Medulla oblongata (tissue), 1 donor: ENCODE measurements around the gene KRTAP4-2.
"Not testable (repeated sequence)": the region's sequence is repeated elsewhere in the genome, so short reads cannot be mapped to it uniquely, and the experiment has no call there.

ENCODE experiments used
- DNase-seq: peaks from one replicate; pipeline ENCODE4 v3.0.0-alpha.2; 2015; ENCODE audit errors: extremely low spot score

The KRTAP4-2 gene

GRCh38 chr17:41177727-41178271 is at the start of gene KRTAP4-2:
KRTAP4-2 (minus strand) TSS chr17:41178221; CDS start chr17:41178164, 57 bp downstream.
- DNase-seq, result no peak

GRCh38 chr17:41226598-41227095 is 48.6 kb upstream of the KRTAP4-2 start, which contains the start of gene KRTAP9-2:
KRTAP9-2 (plus strand) TSS chr17:41226648; CDS start chr17:41226655, 7 bp downstream.
- not testable (repeated sequence) for DNase-seq

GRCh38 chr17:41226051-41226450 is 48.0 kb upstream of the KRTAP4-2 start:
- DNase-seq, result no peak

GRCh38 chr17:41223821-41224220 is 45.8 kb upstream of the KRTAP4-2 start:
- DNase-seq, result no peak

DNA sequence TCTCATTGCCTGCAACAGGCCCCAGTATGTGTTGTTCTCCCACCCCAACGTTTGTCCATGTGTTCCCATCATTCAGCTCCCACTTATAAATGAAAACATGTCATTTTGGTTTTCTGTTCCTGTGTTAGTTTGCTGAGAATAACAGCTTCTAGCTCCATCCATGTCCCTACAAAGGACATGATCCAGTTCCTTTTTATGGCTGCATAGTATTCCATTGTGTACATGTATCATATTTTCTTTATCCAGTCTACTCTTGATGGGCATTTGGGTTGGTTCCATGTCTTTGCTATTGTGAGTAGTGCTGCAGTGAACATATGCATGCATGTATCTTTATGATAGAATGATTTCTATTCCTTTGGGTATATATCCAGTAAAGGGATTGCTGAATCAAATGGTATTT is 37.7 kb upstream of the KRTAP4-2 start:
- no peak for DNase-seq

DNA sequence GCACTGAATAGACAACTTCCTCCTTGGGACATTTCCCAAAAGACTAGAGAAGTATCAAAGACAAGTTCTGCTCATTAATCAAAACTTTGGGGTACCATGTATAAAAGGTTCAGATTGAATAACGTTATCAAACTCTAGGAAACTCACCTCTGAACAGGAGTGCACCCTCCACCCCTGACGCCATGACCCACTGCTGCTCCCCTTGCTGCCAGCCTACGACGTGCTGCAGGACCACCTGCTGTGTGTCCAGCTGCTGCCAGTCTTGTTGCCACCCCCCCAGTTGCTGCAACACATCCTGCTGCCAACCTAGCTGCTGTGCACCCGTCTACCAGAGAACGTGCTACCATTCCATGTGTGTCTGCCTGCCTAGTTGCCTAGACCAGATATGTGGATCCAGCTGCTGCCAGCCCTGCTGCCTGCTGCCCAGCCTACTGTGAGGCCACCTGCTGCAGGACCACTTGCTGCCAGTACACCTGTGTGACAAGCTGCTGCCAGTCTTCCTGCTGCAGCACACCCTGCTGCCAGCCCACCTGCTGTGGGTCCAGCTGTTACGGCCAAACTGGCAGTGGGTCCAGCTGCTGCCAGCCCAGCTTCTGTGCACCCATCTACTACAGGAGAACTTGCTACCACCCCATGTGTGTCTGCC is 34.6 kb upstream of the KRTAP4-2 start:
- DNase-seq, result no peak

DNA sequence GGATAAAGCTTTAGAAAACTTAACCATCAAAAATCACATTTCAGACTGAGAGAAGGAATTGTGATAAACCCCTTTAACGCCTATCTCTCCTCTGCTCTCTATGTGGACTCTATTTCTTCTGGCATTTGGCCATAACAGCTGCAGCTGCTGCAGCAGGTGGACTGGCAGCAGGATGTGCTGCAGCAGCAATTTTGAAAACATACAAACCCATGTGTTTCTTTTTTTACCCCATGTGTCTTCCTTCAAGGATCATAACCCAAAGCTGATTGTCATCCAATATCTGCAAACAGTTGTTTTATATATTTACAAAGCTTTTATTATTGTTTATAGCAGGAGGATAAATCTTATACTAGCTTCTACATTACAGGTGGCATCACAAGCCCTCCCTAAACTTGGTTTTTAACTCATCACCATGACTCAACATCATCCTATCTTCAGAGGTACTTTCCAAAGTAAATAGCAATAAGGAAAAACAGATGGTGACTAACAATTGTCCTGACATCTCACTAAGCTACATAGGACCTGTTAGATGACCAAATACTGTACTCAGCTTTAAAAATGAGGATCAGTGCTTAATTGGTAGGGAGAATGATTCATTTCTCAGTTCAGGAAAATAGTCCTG is 33.9 kb upstream of the KRTAP4-2 start:
- DNase-seq, result no peak

DNA sequence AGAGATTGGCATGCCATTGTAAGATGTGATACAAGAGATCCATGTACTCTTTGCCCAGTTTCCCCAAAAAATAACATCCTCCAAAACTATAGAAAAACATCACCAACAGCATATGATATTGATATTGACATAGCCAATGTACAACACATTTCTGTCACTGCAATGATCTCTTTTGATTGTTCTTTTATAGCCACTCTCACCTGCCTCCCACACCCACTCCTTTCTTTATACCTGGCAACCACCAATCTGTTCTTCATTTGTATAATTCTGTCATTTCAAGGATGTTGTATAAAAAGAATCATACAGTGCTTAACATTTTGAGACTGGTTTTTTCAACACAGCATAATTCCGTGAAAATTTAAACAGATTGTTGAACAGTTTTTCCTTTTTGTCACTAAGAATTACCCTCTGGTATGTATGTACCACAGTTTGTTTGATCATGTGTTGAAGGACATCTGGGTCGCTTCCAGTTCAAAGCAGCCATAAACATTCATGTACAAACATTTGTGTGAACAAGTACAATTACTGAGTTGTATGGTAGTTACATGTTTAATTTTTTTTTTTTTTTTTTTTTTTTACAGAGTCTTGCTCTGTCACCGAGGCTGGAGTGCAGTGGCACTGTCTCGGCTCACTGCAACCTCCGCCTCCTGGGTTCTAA is 21.5 kb upstream of the KRTAP4-2 start:
- no peak for DNase-seq

- no peak for DNase-seq
Measured at GRCh38 chr17:41196068-41196467, 18.0 kb upstream of the KRTAP4-2 start.

DNA sequence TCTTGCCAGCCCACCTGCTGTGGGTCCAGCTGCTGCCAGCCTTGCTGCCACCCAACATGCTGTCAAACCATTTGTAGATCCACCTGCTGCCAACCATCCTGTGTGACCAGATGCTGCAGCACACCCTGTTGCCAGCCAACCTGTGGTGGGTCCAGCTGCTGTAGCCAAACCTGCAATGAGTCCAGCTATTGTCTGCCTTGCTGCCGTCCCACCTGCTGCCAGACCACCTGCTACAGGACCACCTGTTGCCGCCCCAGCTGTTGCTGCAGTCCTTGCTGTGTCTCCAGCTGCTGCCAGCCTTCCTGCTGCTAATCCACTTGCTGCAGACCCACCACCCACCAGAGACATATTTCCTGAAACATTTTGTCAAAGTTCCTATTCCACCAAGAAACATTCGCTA is 12.3 kb upstream of the KRTAP4-2 start:
- no peak for DNase-seq

DNA sequence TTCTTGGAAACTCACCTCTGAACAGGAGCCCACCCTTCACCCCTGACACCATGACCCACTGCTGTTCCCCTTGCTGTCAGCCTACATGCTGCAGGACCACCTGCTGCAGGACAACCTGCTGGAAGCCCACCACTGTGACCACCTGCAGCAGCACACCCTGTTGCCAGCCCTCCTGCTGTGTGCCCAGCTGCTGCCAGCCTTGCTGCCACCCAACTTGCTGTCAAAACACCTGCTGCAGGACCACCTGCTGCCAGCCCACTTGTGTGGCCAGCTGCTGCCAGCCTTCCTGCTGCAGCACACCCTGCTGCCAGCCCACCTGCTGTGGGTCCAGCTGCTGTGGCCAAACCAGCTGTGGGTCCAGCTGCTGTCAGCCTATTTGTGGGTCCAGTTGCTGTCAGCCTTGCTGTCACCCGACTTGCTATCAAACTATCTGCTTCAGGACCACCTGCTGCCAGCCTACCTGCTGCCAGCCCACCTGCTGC is 11.9 kb upstream of the KRTAP4-2 start, which contains the start of gene KRTAP9-1:
Gene KRTAP9-1, plus strand, starts transcription at position 51 of the 482 bp plus-strand sequence. Its CDS starts 0 bp downstream, at position 51.
- not testable (repeated sequence) for DNase-seq

- no peak for DNase-seq
Measured at GRCh38 chr17:41186872-41187271, 8.9 kb upstream of the KRTAP4-2 start.

DNA sequence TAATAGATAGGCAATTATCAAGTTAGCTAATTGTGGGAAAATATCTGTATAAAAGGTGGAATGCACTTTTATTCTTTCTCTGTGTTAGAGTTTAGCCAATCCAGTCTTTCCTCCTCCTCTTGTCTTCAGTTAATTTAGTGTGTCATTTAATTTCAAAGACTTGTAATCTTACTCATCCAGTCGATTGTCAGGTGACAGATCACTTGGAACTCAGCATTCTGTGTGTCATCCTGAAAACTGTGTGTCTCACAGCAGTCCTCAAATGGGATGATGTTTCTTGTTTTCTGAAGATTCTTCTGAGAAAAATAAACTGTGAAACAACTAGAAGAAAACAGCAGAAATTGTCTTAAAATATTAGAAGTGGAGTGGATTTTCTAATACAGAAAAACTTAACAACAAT is 7.0 kb upstream of the KRTAP4-2 start:
- DNase-seq, result no peak

- no peak for DNase-seq
Measured at GRCh38 chr17:41184480-41184961, 6.5 kb upstream of the KRTAP4-2 start, which contains the start of gene KRTAP4-1. KRTAP4-1 (minus strand) TSS chr17:41184911; CDS start chr17:41184854, 57 bp downstream.

GRCh38 chr17:41178843-41179616 is 1.0 kb upstream of the KRTAP4-2 start:
- DNase-seq, result no peak

DNA sequence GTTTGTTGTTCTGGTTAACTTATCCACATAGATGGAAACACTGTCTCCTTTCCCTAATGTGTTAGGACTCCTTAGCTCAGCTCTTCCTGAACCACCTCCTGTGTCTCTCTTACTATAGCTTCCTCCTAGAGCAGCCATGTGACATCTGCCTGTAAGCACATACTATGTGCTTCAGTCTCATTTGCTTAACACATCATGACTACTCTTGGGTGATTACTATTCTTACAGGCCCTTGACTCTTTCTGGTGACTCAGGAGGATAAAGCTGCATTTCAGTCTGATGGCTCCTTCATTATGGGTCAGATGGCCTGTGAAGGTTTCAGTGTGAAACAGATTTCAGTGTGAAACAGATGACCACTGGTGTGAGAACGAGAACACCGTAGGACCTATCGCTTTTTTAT is 320 bp upstream of the KRTAP4-2 start:
- DNase-seq, result peak; percentile 21

DNA sequence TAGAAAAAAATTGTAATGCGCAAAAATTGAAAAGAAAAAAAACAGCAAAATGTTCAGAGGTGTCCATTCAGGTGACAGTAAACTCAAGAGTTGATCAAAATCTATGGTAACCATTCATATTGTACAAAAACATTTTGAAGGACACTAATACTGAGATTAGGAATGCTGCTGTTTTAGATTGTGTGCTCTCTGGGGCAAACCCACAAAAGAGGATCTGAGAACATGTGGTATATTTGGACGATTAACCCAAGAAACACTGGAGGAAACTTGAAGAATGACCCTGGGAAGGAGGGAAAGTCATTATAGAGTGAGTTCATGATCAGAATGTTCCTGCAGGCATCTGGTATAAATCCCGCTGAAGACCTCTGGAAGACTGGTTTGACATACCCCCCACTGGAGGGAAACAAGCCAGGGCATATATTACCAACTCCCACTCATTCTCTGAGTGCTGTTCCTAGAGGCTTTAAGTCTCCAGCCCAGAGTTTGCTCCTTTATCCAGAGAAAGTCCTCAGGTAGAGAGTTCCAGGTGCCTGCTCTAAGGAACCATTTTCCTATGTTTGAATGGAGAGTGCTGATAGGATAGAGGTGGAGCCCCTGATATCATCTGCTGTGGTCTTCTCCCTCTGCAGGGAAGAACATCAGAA is 1.2 kb downstream of the KRTAP4-2 start:
- peak; percentile 12 for DNase-seq

DNA sequence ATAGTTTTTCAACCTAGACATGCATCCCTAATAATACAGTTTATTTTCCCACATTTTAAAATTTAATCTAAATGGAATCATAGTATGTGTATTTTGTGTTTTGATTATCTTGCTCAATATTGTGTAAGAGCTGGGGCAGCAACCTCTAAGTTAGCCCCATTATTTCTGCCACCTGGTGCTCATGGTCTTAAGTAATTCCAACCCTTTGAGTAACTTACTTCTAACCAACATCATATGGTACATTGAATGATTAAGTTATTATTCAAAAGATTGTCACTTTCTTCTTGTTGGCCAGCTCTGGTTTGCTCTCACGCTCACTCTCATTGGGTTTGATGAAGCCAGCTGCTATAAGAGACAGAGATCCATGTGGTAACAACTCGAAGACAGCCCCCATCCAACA is 6.1 kb downstream of the KRTAP4-2 start:
- no peak for DNase-seq

GRCh38 chr17:41168121-41168520 is 9.9 kb downstream of the KRTAP4-2 start, which contains the start of gene KRTAP4-3:
KRTAP4-3 (minus strand) TSS chr17:41168221; CDS start chr17:41168172, 49 bp downstream.
- DNase-seq, result no peak

DNA sequence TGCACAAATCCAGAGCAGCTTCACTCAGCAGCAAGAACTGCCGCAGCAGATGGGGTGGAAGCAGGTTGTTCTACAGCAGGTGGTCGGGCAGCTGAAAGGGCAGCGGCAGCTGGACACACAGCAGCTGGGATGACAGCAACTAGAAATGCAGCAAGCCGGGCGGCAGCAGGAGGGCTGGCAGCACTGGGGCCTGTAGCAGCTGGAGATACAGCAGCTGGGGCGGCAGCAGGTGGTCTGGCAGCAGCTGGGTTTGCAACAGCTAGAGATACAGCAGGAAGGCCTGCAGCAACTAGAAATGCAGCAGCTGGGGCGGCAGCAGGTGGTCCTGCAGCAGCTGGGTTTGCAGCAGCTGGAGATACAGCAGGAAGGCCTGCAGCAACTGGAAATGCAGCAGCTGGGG is 10.5 kb downstream of the KRTAP4-2 start:
- no peak for DNase-seq
